Activated CD4-positive, CD25-positive, alpha-beta regulatory T cell (primary cell): ENCODE measurements around the gene LRBA.
A peak's percentile ranks its signal among the peaks of the same experiment; 100 is the strongest.

Experiments
- DNase-seq, 4 experiments: peaks; one replicate each; lab custom pipeline; 2025; lab: John Stamatoyannopoulos, UW

LRBA gene

DNA sequence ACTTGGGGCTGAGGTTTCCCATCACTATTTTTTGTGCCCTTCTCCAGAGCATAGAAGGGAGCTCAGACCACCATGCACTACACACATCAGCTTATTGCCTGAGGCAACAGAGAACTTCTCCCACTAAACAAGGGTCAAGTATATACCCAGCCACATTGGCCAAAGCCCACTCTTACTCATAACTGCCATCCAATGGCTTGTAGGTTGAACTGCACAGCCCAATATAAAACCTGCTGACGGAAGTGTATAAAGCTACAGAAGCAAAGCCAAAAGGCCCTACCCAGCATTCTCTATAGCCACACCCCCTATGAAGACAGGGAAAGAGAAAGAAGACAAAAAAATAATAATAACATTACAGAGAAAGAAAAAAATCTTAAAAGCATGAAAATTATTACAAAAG, 139.7 kb downstream of the LRBA start:
- no peak for DNase-seq

DNA sequence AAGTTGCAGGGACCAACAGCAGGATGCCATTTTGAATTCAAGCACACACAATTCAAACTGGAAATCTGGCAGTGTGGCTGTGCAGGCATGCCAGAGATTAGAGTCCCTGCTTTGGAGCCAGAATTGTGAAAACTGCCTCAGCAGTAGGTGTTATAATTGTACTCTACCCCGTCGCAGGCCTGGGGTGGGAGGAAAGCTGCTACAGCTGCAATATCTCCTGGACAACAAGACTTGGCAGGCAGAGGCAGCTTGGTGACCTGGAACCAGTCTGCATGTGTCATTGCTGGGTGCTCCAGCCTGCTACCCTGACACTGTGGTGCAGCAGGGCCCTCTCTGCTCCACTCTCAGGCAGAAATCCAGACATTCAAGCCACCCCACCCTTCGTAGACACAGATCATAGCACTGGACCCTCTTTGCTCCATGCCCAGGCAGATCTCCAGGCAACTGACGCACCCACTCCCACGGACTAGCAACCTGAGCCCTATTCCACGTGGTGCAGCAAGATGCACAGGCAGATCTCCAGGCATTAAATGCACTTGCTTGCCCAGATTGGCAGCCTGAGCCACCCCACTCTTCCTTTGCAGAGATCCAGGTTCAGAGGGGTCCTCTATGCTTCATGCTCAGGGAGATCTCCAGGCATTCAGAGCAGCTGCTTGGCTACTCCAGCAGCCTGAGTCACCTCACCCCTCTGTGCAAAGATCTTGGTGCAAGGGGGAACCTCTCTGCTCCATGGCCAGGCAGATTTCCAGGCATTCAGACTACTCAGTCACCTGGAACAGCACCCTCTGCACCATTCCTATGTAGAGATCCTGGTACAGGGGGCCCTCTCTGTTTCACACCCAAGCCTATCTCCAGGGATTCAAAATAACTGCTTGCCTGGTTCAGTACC, 140.5 kb downstream of the LRBA start:
- DNase-seq: no peak

DNA sequence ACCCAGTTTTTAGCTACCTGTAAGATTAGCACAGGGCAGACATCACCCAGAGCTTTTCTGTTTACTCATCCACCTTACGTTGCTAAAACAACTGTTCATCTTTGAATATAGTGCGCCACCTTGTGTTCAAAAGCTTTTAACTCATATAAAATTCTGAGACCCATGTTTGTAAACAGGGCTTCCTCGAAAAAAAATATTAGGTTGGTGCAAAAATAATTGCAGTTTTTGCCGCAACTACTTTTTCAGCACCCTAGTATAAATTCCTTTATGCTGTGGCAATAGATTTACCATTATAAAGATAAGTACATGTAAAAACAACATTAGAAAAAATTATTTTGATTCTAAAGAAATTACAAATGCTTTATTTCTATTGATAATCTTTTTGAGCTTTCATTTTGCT, 147.9 kb downstream of the LRBA start:
- DNase-seq: peak in 1 of 4 experiments; percentile 10

DNA sequence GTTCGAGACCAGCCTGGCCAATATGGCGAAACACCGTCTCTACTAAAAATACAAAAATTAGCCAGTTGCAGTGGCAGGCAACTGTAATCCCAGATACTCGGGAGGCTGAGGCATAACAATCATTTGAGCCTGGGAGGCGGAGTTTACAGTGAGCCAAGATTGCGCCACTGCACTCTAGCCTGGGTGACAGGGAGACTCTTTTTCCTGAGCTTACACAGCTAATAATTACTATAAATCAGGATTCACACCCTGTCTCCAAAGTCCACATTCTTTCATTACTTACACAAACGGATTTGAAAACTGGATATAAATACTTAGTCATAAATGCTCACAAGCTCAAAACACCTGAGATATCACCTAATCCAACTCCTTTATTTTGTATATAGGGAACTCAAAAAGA, 151.6 kb downstream of the LRBA start:
- no peak for DNase-seq

DNA sequence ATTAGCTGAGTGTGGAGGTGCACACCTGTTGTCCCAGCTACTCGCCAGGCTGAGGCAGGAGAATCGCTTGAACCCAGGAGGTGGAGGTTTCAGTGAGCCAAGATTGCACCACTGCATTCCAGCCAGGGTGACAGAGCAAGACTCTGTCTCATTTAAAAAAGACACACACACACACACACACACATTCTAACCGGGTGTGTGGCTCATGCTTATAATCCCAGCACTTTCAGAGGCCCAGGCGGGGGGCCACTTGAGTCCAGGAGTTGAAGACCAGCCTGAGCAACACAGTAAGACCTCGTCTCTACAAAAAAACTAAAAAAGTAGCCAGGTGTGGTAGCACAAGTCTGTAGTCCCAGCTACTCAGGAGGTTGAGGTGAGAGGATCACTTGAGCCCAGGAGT, 152.3 kb downstream of the LRBA start:
- DNase-seq: no peak

DNA sequence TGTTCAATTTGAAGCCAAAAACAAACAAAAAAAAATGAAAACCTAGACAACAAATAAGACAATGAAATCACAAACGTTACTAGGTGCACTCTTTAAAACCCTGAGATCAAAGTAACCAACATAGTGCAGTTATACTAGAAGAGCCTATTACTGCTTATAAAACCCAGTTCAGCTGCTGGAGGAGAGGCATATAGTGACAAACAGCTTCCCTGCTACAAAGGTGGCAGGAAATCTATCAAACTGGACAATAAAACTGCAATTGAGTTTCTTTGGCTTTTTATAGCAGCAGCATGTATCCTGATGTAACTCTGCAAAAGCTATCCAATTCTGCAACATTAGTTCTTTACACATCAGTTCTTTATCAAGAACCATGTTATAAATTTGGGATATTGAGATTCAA, 155.6 kb downstream of the LRBA start:
- no peak for DNase-seq

DNA sequence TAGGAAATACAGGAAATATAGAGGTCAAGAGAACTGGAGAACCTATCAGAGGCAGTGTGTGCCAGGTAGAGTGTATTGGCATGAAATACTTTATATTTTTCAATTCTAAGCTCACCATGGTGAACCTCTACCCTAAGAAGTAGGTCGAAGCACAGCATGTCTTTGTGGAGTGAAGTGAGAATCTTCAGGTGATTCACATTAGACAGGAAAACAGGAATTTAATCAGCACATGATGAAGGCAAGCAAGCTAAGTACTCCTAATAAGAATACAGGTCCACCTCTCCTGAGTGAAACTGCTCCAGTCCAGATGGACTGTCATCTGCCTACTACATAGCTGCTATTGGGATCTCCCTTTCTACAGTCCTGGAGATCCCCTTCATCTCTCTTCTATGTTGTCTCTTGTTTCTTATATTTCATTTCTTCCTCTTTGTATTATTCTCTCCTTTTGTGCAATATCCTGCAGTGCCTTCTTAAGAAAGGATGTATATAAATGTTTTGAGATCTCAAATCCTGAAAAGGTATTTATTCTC, 159.0 kb downstream of the LRBA start:
- no peak for DNase-seq

DNA sequence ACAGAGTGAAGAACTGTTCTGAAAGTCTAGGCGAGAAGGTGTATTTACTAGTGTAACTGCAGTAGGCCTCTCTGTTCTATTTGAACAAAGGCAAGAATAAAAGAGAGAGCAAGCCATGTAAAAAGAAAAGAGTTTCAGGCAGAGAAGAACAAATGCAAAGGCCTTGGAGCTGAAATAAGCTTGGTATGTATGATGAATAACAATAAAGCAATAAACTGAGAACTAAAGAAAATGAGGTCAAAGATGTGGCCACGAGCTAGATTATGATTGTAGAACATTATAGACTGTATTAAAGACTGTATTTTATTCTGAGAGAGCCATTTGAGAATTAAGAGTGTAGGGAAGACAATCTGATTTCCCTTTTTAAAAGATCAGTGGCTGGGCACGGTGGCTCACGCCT, 160.5 kb downstream of the LRBA start:
- no peak for DNase-seq

DNA sequence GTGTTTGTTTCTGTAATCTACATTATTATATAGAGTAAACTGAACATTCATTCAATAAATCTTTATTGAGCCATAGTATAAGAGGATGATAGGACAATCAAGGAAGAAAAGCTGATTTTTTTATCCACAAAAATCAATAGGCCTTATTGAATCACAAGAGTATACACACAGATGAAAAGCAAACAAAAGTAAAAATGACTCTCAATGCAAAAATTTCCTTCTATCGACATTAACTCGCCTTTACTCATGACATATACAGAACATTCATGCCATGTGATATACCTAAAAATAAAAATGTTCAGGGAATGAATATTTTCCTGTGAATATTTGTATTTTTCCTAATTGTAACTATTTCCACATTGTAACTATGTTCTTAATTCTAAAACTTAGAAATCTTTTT, 161.2 kb downstream of the LRBA start:
- DNase-seq: no peak

DNA sequence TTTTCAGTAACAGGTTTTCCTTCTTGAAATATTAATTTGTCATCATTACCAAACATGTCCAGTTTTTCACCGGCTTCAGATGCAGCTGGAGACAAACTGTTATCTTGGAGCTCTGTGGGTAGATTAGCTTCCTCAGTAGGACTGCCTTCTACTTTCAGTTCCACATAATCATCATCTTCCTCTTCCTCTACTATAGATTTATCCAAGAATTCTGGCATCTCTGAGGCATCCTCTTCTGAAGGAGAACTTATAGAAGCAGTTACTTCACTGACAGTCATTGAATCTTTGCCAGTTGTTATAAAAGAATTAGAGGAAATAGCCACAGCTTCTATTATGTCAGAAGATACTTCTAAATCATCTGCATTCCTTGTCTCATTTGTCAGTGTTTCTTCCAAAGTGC, 162.9 kb downstream of the LRBA start:
- DNase-seq: no peak

DNA sequence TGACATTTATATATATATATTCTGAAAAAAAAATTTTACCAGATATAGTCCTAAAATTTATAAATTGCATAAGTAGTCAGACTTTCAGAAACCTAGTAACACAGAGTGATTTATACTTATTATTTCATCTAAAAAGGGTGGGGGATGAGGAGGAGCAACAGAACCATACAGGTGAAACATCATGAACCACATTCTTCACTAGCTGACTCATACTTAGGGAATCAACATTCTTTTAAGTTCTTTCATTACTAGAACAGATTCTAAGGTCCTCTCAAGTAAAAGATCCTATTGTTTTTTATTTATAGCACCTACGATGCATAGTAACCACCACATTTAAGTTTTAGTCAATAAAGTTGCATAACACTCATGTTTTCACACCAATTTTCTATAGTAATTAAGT, 166.1 kb downstream of the LRBA start:
- DNase-seq: no peak

DNA sequence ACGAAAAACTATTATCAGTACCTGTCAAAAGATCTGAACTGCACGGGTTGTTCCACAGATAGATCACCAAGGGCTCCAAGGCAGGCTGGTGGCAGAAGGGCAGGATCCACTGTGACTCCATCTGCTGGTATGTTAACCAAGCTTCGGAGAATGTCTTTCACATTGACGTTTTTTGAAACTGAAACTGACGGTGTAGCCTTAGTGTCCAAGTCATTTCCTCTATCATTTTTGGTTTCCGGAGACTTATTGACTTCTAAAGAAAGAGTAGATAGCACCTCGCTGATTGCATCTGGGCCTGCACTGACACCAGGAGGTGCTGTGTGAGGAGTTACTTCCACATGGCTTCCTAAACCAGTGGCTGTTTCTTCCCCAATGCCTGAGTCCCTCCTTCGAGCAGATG, 186.9 kb downstream of the LRBA start:
- DNase-seq: peak in 3 of 4 experiments; percentile 3 to 8 (median 8)

DNA sequence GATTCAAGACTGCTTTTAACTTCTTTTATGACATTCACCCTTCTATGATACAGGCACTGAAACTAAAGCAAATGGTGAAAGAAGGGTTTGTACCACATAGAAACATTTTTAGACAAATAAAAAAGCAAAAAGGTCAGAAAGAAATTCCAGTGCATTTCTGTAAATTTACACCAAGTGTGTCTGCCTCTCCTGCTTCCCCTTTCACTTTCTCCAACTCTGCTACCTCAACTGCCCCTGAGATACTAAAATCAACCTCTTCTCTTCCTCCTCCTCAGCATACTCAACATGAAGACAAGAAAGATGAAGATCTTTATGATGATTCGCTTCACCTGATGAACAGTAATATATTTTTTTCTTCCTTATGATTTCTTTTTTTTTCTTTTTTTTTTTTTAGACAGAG, 187.9 kb downstream of the LRBA start:
- DNase-seq: no peak

DNA sequence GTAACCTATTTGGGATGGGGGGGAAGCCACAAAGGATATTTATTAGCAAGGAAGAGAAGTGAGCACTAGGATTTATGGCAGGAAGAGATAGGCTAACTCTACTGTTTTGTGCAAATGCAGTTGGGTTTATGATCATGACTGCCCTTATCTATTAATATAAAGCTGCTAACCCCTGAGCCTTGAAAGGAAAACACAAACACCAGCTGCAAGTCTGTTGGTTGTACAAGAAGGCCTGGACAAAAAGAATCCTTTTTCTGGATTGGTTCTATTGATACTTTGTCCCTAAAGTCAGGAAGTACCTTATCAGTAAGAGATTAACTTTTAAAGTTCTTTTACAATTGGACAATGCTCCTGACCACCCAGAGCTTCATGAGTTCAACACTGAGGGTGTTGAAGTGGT, 188.8 kb downstream of the LRBA start:
- DNase-seq: no peak

DNA sequence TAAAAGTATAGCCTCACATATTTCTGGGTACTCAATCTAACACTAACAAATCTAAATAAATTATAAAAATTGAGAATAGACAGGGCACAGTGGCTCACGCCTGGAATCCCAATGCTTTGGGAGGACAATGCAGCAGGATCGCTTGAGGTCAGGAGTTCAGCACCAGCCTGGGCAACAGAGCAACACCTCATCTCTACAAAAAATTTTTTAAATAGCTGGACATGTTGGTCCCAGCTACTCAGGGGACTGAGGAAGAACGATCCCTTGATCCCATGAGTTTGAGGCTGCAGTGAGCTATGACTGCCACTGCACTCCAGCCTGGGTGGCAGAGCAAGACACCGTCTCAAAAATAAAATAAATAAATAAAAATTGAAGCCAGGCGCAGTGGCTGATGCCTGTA, 192.7 kb downstream of the LRBA start:
- no peak for DNase-seq

DNA sequence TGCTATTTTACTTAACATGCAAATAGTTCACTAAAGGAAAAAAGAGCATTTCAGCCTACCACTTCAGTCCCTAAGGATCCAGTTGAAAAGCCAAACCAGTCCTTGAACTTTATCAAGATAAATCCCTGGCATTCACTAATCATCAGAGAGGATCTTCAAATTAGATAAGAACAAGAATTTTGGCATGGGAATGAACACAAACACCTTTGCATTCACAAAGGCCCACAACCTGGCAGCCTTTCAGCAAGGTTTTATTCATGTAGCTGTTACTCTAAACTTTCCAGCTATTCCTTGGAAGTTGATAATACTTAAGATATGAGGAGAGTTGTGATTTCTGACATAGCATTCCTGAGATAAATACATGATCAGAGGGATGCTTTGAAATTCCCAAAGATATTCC, 193.4 kb downstream of the LRBA start:
- no peak for DNase-seq

DNA sequence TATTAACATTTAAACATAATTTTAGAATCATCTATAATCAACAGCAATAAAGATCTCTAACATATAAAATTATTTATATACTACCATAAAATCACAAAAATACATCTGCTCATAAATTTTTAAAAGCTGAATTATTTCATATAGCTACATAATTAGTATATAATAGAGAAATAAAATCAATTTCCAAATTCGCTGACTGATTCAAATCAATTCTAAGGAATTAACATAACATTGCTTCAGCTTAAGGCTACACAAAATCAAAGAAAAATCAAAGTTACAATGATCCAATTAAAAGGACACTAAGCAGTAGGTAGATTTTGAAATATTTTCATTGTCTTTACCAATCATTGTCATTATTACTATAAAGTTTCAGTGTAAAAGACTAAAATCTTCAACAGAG, 194.7 kb downstream of the LRBA start:
- DNase-seq: no peak

DNA sequence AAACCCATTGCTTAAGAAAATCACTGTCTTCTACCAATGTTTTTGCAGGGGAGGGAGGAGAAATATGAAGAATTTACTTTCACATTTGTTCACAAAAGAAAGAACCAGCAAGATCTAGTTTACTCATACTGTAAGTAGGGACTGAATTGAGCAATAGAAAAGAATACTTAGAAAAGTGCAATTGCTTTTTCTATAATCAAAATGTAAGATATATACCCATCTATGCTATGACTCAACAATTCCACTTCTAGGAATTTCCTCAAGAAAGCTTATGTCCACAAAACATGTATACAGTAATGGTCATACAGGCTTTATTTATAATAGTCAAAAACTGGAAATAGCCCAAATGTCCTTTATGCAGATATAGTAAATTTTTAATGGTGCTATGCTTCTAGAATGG, 196.4 kb downstream of the LRBA start:
- DNase-seq: no peak

DNA sequence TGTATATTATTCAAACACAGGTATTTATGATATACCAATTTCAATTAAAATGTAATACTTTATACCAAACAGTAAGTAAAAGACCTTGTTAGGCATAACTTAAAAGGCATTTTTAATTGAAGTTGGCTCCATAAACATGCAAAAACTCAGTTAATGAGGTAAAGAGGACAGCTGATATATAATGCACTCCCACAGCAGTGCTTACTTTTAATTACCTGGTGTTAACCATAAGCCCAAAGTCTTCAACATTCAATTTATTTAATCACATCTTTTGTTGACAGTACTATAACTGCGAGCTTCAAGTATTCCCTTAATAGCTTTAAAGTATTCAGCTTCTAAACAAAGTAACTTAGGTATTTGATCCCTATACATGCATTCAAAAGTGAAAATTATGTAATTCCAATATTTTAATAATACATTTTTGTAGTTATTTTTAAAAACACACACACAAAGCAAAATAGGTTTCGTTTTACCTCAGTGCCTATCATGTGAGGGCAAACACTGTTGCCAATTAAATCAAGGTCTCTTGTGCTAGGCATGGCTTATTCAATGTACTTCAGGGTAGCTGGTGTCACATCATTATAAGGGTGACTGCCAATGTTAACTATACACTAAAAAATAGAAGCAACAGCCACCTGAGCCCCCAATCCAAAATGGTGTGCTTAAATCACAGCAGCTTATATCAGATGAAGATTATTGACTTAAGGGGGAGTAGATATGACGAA, 197.1 kb downstream of the LRBA start:
- DNase-seq: no peak

DNA sequence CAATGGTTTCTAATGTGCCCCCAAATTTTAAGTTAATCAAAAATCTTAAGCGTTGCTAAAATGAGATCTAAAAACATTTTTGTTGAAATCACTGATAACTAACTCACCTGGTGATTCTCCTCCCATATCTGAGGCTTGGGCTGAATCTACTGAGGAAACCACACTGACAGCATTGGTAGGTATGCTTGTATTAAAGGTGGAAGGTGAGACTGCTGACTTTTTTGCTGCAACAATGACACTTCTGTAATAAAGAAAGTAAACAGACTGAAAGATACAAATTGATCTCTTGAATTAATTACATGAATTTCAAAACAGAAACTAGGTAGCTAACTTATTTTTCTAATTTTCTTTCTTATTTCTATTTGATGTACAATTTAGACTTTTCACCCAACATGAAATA, 198.1 kb downstream of the LRBA start:
- no peak for DNase-seq

DNA sequence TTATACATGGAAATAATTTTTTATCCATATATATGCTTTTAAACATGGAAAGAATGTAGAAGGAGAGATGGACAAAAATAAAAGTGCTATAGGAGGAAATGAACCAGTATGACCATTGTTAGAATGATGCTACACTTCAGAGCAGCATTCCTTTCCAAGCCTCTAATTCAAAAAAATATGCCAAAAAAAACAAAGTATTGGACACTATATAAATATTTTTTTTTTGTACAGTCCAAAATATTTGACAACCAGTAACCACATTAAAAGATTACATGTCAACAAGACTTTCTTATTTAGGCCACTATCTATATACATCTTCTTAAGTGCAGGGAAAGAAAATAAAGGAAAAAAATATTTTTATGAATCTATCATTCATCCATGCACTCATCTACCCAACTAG, 198.6 kb downstream of the LRBA start:
- no peak for DNase-seq

DNA sequence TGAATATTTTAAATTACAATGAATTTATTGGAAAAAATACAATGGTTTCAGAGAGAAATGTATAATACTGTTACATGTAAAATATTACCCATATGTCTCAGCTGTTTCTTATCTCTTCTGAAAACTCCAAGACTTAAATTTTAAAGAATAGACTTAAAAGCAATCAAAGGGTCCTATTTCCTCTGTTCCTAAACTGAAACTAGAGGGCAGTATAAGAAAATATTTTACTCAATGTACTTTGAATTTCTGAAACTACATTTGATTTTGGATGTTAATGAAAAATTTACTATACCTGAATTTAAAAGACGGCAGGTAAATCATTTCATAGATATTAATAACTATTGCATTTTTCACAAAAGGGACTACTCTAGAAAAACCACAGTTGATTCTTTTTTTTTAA, 200.2 kb downstream of the LRBA start:
- DNase-seq: no peak
